Sigmoid colon (tissue), 4 donors: ENCODE measurements around the gene DBN1.

ENCODE experiments used
- CTCF ChIP-seq, 4 experiments: fragments of 450-650 bp in 3 of 4; fragments of 200-600 bp in 1 of 4; IDR thresholded peaks; one replicate each; pipeline ENCODE4 v1.5.1; 2016 to 2019; ENCODE audit warnings: antibody characterized with exemption in 4 of 4, mild to moderate bottlenecking in 3 of 4, moderate library complexity in 2 of 4
- POLR2A ChIP-seq, 2 donors: fragments of 450-650 bp; IDR thresholded peaks; one replicate each; pipeline ENCODE4 v1.6.1; 2016; ENCODE audit warnings: antibody characterized with exemption in 2 of 2, mild to moderate bottlenecking in 2 of 2, moderate library complexity in 2 of 2
- POLR2AphosphoS5 ChIP-seq, 4 donors: sonication (generic); formaldehyde crosslinking; IDR thresholded peaks; one replicate each; pipeline ENCODE4 v1.6.1; 2017; ENCODE audit warnings: antibody characterized with exemption in 4 of 4

GRCh38 chr5:177442066-177442826 is 31.2 kb downstream of the DBN1 start:
- TF ChIP-seq POLR2A (IDR thresholded peaks at IDR 0.05) (no peak), CTCF (IDR thresholded peaks at IDR 0.05) (no peak), POLR2AphosphoS5 (IDR thresholded peaks at IDR 0.05) (no peak)
